Erythroblast (primary cell): ENCODE results near the gene ITGB1.

ENCODE experiments used
- GATA1 ChIP-seq: IDR thresholded peaks from 2 replicates; pipeline ENCODE4 v1.6.1; 2011; ENCODE audit warnings: low read depth, mild to moderate bottlenecking, control low read depth, low read length, moderate library complexity
- POLR2A ChIP-seq: IDR thresholded peaks from 2 replicates; pipeline ENCODE4 v1.6.1; 2011; ENCODE audit warnings: mild to moderate bottlenecking, low read length

DNA sequence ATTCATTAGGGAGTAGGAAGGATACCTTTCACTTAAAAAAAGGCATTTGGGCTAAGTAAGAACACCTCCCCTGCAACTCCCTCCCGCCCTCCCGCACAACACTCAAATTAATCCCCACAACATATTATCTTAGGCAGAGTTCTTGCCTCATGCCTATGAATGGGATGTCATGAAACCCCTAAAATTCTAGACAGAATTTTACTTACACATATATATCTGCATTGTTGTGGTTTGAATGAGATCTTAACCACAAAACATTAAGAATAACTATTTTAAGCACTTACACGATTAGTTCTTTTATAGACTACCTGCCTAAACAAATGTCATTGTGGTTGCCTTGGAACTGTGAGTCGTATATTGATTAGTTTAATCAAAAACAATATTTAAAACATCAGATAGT lies 4.5 kb upstream of the ITGB1 start:
- TF ChIP-seq POLR2A (no peak), GATA1 (no peak)
